HG02759 (cell line): Measurements from ENCODE around the gene SLC35F5.
"Not testable (repeated sequence)": the region's sequence is repeated elsewhere in the genome, so short reads cannot be mapped to it uniquely, and the experiment has no call there.

Source experiments
- ATAC-seq: cut with Tn5 transposase; IDR thresholded peaks from one replicate; pipeline ENCODE4 v1.9.1; 2021; ENCODE audit warnings: mild to moderate bottlenecking, moderate library complexity; ENCODE audit not compliant: unreplicated experiment

Gene SLC35F5

GRCh38 chr2:113757138-113757657 is 756 bp upstream of the SLC35F5 start:
- ATAC-seq = no peak

GRCh38 chr2:113755835-113756354 is 547 bp downstream of the SLC35F5 start:
- peak; percentile 42 for ATAC-seq

GRCh38 chr2:113755035-113755834 is 1.2 kb downstream of the SLC35F5 start:
- ATAC-seq = no peak

- no peak for ATAC-seq
Observed at GRCh38 chr2:113754160-113754559, 2.3 kb downstream of the SLC35F5 start.

- no peak for ATAC-seq
Observed at GRCh38 chr2:113750385-113750784, 6.1 kb downstream of the SLC35F5 start.

- no peak for ATAC-seq
Observed at GRCh38 chr2:113741091-113741490, 15.4 kb downstream of the SLC35F5 start.

GRCh38 chr2:113739849-113740248 is 16.6 kb downstream of the SLC35F5 start:
- ATAC-seq = no peak

- ATAC-seq = peak; percentile 87
Observed at GRCh38 chr2:113734185-113734584, 22.3 kb downstream of the SLC35F5 start.

- ATAC-seq = no peak
Observed at GRCh38 chr2:113724010-113724409, 32.4 kb downstream of the SLC35F5 start.

- no peak for ATAC-seq
Observed at GRCh38 chr2:113723411-113723810, 33.0 kb downstream of the SLC35F5 start.

GRCh38 chr2:113720167-113720566 is 36.3 kb downstream of the SLC35F5 start:
- no peak for ATAC-seq

GRCh38 chr2:113716291-113716690 is 40.2 kb downstream of the SLC35F5 start:
- no peak for ATAC-seq

GRCh38 chr2:113712941-113713340 is 43.5 kb downstream of the SLC35F5 start:
- no peak for ATAC-seq

GRCh38 chr2:113711851-113712250 is 44.6 kb downstream of the SLC35F5 start:
- no peak for ATAC-seq

- no peak for ATAC-seq
Observed at GRCh38 chr2:113709022-113709421, 47.4 kb downstream of the SLC35F5 start.

GRCh38 chr2:113707106-113707505 is 49.3 kb downstream of the SLC35F5 start:
- no peak for ATAC-seq

- ATAC-seq = no peak
Observed at GRCh38 chr2:113705982-113706523, 50.4 kb downstream of the SLC35F5 start.

GRCh38 chr2:113704300-113704993 is 52.0 kb downstream of the SLC35F5 start:
- not testable (repeated sequence) for ATAC-seq

GRCh38 chr2:113703386-113704299 is 52.8 kb downstream of the SLC35F5 start:
- ATAC-seq = no peak

- peak; percentile 75 for ATAC-seq
Observed at GRCh38 chr2:113700186-113700841, 56.1 kb downstream of the SLC35F5 start.
